ENCODE results near the gene MOB3B. TPM values are rescaled to one million over a fixed set of nuclear protein-coding genes. Genes with fewer than 3 reads are reported as not detected.

Gene MOB3B
- total and polyA plus RNA-seq, 2 of the 13 experiments (the other 11 are each of a cell fraction or from before 2014, with no cell fraction given), result 0.03 to 0.09 TPM

DNA sequence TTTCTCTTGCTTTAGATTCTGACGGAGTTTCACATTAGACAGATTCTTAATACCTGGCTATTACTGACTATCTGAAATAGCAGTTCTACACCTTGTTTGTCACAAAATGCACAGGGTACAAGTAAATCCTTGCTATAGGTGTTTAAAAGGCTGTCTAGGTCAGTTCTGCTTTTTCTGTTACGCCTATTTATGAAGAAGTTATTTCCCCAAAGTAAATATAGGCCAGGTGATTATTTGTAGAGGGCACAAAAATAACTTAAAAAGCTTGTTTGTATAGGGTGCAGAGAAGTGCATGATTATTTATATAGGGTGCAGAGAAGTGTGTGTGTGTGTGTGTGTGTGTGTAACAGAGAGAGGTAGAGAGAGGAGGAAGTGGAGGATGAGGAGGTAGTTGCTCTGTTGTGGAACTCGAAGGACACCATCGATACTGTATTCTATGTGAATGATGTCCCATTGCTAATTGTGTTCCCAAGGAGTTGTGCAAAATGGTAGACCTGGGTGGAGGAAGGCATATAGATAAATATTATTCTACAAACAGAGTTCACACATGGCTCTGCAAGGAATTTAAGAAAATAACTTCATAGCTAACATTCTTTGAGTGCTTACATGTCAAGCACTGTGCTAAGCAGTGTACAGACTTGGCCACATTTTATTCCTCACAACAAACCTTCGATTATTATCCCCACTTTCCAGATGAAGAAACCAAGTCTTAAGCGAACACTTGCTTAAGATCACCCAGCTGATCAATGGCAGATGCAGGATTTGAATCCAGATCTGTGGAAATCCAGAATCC is 136.4 kb downstream of the MOB3B start (continued):
- TF ChIP-seq, protein P1, sequence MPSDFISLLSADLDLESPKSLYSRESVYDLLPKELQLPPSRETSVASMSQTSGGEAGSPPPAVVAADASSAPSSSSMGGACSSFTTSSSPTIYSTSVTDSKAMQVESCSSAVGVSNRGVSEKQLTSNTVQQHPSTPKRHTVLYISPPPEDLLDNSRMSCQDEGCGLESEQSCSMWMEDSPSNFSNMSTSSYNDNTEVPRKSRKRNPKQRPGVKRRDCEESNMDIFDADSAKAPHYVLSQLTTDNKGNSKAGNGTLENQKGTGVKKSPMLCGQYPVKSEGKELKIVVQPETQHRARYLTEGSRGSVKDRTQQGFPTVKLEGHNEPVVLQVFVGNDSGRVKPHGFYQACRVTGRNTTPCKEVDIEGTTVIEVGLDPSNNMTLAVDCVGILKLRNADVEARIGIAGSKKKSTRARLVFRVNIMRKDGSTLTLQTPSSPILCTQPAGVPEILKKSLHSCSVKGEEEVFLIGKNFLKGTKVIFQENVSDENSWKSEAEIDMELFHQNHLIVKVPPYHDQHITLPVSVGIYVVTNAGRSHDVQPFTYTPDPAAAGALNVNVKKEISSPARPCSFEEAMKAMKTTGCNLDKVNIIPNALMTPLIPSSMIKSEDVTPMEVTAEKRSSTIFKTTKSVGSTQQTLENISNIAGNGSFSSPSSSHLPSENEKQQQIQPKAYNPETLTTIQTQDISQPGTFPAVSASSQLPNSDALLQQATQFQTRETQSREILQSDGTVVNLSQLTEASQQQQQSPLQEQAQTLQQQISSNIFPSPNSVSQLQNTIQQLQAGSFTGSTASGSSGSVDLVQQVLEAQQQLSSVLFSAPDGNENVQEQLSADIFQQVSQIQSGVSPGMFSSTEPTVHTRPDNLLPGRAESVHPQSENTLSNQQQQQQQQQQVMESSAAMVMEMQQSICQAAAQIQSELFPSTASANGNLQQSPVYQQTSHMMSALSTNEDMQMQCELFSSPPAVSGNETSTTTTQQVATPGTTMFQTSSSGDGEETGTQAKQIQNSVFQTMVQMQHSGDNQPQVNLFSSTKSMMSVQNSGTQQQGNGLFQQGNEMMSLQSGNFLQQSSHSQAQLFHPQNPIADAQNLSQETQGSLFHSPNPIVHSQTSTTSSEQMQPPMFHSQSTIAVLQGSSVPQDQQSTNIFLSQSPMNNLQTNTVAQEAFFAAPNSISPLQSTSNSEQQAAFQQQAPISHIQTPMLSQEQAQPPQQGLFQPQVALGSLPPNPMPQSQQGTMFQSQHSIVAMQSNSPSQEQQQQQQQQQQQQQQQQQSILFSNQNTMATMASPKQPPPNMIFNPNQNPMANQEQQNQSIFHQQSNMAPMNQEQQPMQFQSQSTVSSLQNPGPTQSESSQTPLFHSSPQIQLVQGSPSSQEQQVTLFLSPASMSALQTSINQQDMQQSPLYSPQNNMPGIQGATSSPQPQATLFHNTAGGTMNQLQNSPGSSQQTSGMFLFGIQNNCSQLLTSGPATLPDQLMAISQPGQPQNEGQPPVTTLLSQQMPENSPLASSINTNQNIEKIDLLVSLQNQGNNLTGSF (CRISPR knock-in tag; IDR thresholded peaks at IDR 0.05), result no peak

DNA sequence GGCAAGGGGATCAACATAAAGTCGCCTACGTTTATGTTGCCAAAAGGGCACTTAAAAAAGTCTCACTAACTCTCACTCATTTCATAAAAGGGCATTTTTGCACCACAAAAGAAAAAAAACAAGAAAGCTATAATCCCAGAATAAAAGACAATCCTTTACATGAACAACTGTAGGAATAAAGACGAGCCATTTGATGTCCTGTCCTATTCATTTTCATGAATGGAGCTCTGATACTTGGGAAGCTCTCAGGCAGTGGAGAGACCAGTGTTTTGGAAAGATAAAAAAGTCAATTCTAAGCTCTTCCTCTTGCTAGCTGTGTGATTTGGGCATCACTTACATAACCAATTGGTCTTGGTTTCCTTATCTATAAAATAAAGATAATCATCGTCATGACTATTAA is 137.2 kb downstream of the MOB3B start:
- Histone ChIP-seq H3K27me3 (ENCODE audit: control insufficient read depth in 1 of 2, insufficient read depth in 2 of 2, low read length in 2 of 2) (no peaks in the 10 kb centered on the region; a peak in 1 of 5 replicates), H2AFZ (ENCODE audit: low read length) (no peak overlapping the region), H4K20me1 (ENCODE audit: insufficient read depth, low read length) (no peaks in the 10 kb centered on the region), H3K4me3 (replicated peaks in 1 of 3; ENCODE audit: insufficient read depth in 1 of 3, low read depth in 2 of 3, low read length in 3 of 3) (no peak overlapping the region), H3K36me3 (replicated peaks in 1 of 2; ENCODE audit: control insufficient read depth in 1 of 2, insufficient read depth in 2 of 2, low read length in 2 of 2) (no peaks in the 10 kb centered on the region), H3K9me3 (ENCODE audit: low read length) (no peaks in the 10 kb centered on the region), H3K9ac (ENCODE audit: insufficient read depth, low read depth, low read length) (no peak overlapping the region), H3K27ac (ENCODE audit: extremely low read length, insufficient read depth, low read length) (no peak overlapping the region), H3K4me1 (ENCODE audit: insufficient read depth, low read length) (0 out of 2 replicates have a peak, but pooled peaks cover 9% of the 10 kb centered on the region), H3K79me2 (ENCODE audit: insufficient read depth, low read length) (no peaks in the 10 kb centered on the region), H3K4me2 (ENCODE audit: low read depth, low read length) (no peak overlapping the region)
- in situ Hi-C loops (cut with HindIII; ENCODE audit: extremely low pct_ligation_motif_present, low pct_unique_long_range_greater_than_20kb) (no loop called here), intact Hi-C loops (cut with micrococcal nuclease; ENCODE audit: unreplicated experiment) (no loop called here)
- no peak for FAIRE-seq
- ChIA-PET POLR2A (no interaction called here), CTCF (ENCODE audit: low intra/inter-chr PET ratio, low total read pairs) (no interaction called here)
- no peak for DNase-seq (ENCODE audit: low spot score)
- ATAC-seq, result no peak
- no TSS peak for BruUV-seq (replicated peaks)
- WGBS (ENCODE audit: low lambda C conversion rate), result 34% methylated on average over 4 of the region's 4 CpGs
- TF ChIP-seq ZNF225 (CRISPR knock-in tag; IDR thresholded peaks at IDR 0.05) (no peak), PHF21A (CRISPR knock-in tag; IDR thresholded peaks at IDR 0.05) (no peak), POGZ (CRISPR knock-in tag; IDR thresholded peaks at IDR 0.05) (no peak), SUZ12 (IDR thresholded peaks at IDR 0.05; ENCODE audit: low read depth, low read length) (no peak), NFYB (CRISPR knock-in tag; IDR thresholded peaks at IDR 0.05) (no peak), POLR2G (IDR thresholded peaks at IDR 0.05; ENCODE audit: low read depth, low read length) (no peak), KDM5B (CRISPR knock-in tag; IDR thresholded peaks at IDR 0.05; ENCODE audit: borderline replicate concordance) (no peak), RBM22 (optimal IDR thresholded peaks at IDR 0.05; ENCODE audit: low read length) (no peak), HNRNPUL1 (IDR thresholded peaks at IDR 0.05; ENCODE audit: low read depth, low read length) (no peak), NFYC (CRISPR knock-in tag; IDR thresholded peaks at IDR 0.05) (no peak), ZNF746 (CRISPR knock-in tag; IDR thresholded peaks at IDR 0.05) (no peak), ZNF10 (CRISPR knock-in tag; IDR thresholded peaks at IDR 0.05; ENCODE audit: borderline replicate concordance, low read depth) (no peak), ISX (CRISPR knock-in tag; conservative IDR thresholded peaks at IDR 0.05) (no peak)
- TF ChIP-seq, protein P2, sequence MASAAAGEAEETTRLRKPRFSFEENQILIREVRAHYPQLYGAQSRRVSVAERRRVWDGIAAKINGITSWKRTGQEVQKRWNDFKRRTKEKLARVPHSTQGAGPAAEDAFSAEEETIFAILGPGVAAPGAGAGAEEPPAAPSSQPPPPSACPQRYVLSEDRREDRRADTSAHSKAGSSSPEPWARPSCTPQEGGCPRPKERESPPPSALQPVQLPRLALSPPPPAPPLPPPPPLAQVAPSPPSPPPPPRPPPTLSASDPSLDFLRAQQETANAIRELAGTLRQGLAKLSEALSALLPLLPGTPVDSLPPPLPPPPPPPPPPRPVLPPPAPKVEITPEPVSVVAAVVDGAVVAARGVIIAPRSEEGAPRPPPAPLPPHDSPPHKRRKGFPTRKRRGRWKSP (CRISPR knock-in tag; IDR thresholded peaks at IDR 0.05), result no peak
- TF ChIP-seq, protein P3, sequence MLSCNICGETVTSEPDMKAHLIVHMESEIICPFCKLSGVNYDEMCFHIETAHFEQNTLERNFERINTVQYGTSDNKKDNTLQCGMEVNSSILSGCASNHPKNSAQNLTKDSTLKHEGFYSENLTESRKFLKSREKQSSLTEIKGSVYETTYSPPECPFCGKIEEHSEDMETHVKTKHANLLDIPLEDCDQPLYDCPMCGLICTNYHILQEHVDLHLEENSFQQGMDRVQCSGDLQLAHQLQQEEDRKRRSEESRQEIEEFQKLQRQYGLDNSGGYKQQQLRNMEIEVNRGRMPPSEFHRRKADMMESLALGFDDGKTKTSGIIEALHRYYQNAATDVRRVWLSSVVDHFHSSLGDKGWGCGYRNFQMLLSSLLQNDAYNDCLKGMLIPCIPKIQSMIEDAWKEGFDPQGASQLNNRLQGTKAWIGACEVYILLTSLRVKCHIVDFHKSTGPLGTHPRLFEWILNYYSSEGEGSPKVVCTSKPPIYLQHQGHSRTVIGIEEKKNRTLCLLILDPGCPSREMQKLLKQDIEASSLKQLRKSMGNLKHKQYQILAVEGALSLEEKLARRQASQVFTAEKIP (CRISPR knock-in tag; IDR thresholded peaks at IDR 0.05; ENCODE audit: borderline replicate concordance), result no peak

Data from HepG2 (cell line).